HG03575 (cell line): ENCODE results near the gene GMDS.

ENCODE experiments used
- ATAC-seq: cut with Tn5 transposase; IDR thresholded peaks from one replicate; pipeline ENCODE4 v1.9.1; 2021; ENCODE audit not compliant: unreplicated experiment, insufficient number of reproducible peaks, low FRiP score; ENCODE audit errors: extremely low read depth

The GMDS gene

DNA sequence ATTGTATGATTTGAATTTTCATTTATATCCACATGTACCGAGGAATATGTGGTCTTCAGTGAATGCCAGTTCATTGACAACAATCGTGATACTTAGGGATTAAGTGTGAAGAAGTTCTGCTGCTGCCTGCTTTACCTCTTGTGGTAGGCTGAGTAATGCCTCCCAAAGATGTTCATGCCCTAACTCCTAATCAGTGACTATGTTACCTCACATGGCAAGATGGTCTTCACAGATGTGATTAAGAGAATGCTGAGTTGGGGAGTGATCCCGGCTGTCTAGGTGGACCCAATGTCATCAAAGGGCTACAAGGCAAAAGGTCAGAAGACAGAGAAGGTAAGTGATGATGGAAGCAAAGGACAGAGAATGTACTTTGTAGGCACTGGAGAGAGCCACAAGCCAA, 454.7 kb downstream of the GMDS start:
- ATAC-seq: no peak

- ATAC-seq: no peak
Observed at GRCh38 chr6:1789092-1789491, 456.3 kb downstream of the GMDS start.

DNA sequence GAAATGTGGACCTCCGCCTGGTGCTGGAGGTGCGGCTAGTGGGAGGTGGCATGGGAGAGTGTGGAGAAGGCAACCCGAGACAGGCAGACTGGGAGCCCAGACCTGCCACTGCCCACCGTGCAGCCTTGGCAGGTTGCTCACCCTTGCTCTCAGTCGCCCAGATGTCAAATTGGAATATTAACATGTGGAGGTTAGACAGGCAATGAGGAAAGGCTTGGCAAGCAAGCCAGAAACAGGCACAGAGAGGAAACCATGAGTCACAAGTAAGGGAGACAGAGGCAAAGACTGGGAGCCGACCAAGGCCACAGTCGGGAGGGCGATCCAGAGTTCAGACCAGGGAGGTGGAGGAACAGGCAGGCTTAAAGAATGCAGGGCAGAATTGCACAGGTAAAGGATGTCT, 457.5 kb downstream of the GMDS start:
- ATAC-seq: no peak

DNA sequence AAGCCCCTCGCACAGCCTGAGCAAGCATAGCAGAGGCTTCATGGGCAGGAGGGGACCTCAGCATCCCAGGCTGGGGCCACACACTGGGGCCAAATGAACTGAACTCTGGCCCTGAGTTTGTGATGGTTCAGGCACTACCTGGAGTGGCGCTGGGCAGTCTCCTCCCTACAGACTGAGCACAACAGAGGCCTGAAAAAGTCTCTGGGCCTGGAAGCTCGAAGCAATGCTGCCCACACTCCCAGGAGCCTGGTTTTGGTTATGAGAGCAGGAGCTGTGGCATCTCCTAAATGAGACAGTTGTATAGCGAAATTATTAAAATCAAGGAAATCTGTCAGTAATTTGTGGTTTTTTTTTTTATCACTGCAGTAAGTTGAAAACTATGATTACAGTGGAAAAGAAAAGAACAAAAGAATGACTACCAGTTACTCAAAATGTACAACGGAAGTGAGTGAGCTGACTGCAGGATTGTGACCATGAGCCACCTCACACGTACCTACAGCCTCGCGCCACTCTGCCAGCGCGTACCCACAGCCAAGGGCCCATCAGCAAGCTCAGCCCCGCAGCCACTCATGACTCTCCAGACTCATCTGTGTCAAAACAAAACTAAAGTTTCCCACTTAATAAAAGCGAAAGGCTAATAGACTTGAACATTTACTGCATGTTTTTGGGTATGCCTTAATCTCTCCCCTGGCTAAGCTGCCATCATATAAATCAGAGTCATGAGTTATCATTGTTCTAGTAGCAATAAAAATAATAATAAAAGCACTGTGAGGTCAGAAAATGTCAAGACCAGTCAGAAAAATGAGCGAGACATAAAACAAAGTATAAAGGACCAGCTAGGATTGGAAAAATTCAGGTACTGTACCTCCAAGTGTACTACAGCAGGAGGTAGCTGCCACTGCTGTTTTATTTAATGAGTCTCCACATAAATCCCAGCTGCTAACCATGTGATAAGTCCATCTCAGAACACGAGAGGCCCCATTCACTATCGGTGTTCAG, 458.7 kb downstream of the GMDS start:
- no peak for ATAC-seq

GRCh38 chr6:1784422-1784884, 461.0 kb downstream of the GMDS start:
- no peak for ATAC-seq

- ATAC-seq: no peak
Observed at GRCh38 chr6:1781817-1782184, 463.6 kb downstream of the GMDS start.

DNA sequence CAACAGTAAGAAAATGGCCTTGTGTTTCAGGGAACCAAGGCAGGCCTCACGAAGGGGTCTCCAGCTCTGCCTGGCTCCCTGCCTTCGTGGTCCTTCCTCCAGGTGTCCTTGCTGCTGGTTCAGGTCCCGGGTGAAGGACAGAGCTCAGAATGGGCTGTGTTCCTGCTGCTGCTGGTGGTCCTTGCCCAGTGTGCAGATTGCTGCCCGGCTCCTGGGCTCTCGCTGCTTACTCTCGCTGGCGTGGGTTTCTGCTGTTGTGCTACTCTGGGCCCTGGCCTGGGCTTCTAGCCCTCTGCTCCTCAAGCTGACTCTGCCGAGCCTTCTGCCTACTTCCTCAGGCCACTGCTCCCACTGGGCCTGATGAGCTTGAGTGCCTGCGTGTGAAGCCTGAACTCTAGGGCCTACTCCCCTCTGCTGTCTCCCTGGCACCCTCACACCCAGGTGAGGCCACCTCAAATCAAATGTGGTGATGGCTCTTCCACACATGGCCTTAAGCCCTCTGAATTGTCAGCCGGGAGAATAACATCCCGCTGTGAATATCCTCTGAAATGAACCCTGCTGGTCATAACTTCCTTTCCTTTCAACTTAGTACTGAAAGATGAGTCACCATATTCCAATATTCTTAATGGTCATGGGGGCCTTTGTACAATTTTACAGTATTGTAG, 464.1 kb downstream of the GMDS start:
- no peak for ATAC-seq

- no peak for ATAC-seq
Observed at GRCh38 chr6:1780251-1780867, 465.0 kb downstream of the GMDS start.

- no peak for ATAC-seq
Observed at GRCh38 chr6:1778686-1779235, 466.6 kb downstream of the GMDS start.

DNA sequence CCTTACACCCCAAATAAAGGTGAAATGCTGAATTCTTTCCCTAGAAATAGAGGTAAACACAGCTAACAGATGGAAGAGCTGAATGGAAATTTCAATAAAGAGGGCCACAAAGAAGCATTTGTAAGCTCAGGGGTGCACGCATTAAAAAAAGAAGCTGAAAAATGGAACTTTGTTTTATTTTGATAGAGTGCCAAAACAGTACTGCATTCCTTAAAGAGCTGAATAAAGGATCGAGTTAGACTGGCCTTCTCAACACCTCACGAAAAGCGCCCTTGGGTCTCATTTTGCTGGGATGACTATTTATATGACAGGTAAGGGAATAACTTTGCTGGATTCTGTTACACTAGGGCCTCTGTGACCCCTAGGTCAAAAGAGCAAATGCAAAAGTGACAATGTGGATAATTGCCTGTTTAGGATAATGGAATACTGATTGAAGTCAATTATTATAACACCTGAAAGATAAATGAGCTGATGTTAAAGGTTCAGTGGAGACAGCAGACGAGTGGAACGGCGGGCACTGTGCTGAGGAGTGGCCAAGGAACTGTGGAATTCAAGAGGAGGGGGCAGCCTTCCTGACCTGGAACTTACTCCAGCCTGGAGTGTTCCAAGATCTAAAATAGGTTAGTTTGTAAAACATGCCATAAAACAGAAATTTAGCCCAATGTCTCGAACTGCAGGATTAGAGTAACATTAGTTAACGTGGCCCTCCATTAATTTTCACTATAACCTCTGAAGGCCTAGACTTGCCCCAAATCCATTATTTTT, 467.3 kb downstream of the GMDS start:
- ATAC-seq: no peak

- ATAC-seq: no peak
Observed at GRCh38 chr6:1775441-1775840, 470.0 kb downstream of the GMDS start.

DNA sequence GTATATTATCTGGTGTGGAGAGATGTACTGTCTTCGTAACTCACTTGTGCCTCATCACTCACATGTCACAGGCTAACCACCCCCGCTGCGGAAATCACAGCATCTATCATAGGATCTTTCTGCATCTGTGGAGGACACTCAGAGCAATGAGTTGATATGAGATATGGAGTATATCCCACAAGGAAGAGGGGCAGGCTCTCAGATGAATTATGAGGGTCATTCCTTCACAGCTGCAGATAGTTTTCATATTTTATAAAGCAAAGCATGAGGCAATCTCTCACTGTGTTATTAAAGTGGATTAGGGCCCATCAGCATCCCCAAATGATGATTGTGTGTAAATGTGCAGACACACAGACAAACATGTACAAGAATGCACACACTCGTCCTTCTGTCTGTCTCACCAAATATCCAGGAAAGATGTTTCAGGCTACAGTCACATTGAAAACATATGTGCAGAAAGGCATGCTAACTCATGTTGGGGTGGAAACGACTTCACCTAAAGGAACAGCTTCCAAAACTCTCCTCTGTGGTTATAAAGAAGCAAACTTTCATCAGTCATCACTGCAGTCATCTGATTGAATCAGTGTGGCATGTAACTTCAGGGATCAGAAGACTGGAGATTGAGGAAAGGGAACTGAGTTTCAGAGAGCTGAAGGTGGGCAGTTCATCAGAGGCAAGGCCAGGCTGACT, 471.0 kb downstream of the GMDS start:
- ATAC-seq: no peak

- no peak for ATAC-seq
Observed at GRCh38 chr6:1773700-1774099, 471.7 kb downstream of the GMDS start.

DNA sequence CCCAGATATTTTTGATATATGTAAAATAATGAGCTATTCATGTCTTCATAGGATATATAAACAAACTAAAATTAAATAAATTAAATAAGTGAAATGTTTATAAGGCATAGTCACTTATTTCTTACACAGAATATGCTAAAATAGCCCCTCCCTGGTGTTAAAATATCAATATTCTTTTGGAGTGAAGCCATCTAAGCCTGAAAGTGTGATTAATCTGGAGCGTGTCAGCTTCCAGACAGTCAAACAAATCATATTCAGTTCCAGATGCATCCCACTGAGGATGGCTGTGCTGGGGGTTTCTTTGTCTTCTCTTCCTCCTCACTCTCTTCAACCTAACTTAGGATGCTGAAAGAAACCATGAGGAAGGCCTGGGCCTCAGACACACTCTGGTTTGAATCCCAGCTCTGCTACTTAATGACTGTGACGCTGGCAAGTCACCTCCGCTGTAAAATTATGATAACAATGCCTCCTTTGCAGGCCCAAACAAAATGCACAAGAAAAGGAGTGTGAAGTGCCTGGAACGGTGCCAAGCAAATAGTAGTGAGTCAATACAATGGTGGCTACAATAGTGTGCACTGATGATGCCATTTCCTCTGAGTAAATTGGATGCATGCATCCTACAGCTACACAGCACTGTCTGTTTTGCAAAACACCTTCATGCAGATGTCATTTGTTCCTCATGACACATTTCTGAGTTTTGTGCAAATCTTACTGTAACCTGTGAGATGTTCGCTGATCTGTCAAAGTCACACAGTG, 474.3 kb downstream of the GMDS start:
- ATAC-seq: no peak

DNA sequence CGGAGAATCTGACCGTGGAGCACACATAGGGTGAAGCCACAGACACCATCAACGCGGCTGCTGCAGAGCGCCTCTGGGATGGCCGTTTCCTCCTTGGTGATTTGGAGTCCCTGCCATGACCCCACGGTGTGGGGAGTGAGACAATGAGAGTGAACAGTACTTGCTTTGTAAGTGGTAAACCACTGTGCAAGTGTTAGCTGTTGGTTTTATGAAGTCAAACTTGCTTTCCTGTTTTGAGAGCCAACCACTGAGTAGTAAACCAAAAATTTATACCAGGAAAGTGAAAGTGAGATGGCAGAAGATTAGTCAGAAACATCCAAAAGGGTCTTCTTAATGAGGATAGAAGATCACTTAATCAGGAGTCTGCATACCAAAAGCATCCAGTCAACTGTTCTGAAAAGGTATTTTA, 475.0 kb downstream of the GMDS start:
- ATAC-seq: no peak

DNA sequence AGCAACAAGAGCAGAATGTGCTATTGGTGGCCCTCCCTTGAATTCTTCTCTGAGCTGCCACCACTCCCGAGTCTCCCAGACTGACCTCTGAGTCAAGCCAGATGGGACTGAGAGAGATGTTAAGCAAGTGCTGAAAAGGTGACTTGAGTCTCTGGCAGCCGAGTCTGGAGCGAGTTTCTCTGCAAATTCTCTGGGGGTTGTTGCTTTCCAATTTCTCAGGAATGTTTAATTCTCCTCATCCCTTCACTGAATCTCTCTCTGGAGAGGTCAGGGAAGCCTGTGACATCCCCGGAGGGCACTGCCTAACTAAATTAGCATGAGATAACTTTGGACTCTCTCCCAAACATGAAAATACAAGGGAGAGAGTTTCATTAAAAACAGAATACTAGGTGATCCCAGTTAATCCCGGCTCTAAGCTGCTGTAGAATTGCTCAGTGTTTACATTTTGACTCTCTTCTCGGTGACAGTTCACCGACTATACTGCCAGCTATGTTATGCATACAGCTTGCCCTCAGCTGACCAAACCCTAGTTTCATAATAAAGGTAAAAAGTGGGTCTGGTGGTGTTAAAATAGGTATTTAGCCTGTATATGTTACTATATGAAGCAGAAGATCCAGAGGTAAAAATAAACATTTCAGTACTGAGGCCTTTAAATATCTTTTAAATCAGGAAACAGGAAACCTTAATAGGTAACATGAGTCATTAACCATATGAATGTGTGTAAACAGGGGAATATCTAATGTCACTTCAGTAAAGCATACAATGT, 477.7 kb downstream of the GMDS start:
- no peak for ATAC-seq

DNA sequence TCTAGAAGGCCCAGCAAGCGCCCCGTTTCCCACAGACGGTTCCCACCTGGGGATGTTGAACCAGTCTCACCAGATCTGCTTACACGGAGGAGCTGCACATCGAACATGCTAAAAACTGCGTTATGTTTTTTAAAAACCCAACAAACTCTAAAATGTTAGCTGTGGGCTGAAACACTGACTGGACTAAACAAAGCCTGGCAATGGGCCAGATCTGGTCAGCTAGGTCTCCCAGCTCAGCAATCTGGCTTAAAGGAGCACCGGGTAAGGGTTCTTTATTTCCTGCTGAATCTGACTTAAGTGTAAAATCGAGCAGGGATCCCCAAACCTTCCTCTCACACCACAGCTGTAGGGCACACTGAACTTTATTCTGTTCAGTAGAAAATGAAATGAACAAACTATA, 478.8 kb downstream of the GMDS start:
- no peak for ATAC-seq
